Testis (tissue), 3 donors: ENCODE results near the gene ITGB1. TPM values are rescaled to one million over a fixed set of nuclear protein-coding genes. Genes with fewer than 3 reads are reported as not detected.
A peak's percentile ranks its signal among the peaks of the same experiment; 100 is the strongest.

Experiments used
- DNase-seq: peaks from one replicate; pipeline ENCODE4 v3.0.0-alpha.2; 2019
- H3K27ac ChIP-seq, 2 donors: fragments of 200-600 bp; sonication (generic); one replicate each; pipeline ENCODE4 v1.5.1; 2019
- H3K27me3 ChIP-seq: fragments of 200-600 bp; sonication (generic); one replicate; pipeline ENCODE4 v1.5.1; 2019
- H3K36me3 ChIP-seq: fragments of 200-600 bp; sonication (generic); one replicate; pipeline ENCODE4 v1.5.1; 2017; ENCODE audit warnings: low read depth; ENCODE audit errors: missing control alignments
- H3K4me1 ChIP-seq: fragments of 200-600 bp; sonication (generic); one replicate; pipeline ENCODE4 v1.5.1; 2019
- H3K4me3 ChIP-seq, 2 donors: fragments of 200-600 bp; sonication (generic); one replicate each; pipeline ENCODE4 v1.5.1; 2017 to 2019
- H3K9me3 ChIP-seq: fragments of 200-600 bp; sonication (generic); one replicate; pipeline ENCODE4 v1.5.1; 2017
- POLR2A ChIP-seq: fragments of 450-650 bp; IDR thresholded peaks from one replicate; pipeline ENCODE4 v1.6.1; 2017; ENCODE audit warnings: antibody characterized with exemption, mild to moderate bottlenecking, moderate library complexity
- WGBS, 2 donors: methylation state at CpG; one replicate each; pipeline ENCODE4 v1.1.5; 2018; 5-methylcytosine and 5-hydroxymethylcytosine counted together
- intact Hi-C: fragments of 100-400 bp; cut with DNase I; formaldehyde crosslinking; loops from one replicate; pipeline ENCODE4 v1.15.1; 2023; ENCODE audit warnings: low total_unique reads
- polyA plus RNA-seq: library from polyadenylated mRNA; stranded (reverse); fragments of 350-450 nt; fragmentation: Illumina TruSeq; extraction: RNeasy Lipid Tissue Mini Kit (QIAGEN cat#74804); gene quantifications from one replicate; pipeline ENCODE4 v1.2.3, GENCODE V29; 2014; ENCODE audit warnings: low read depth, low replicate concordance; ENCODE audit not compliant: insufficient read depth
- total RNA-seq, 2 donors: library from RNA; depleted of rRNA; stranded (reverse); fragments of >200 nt; gene quantifications; one replicate each; pipeline ENCODE4 v1.2.3, GENCODE V29; 2016
- TF ChIP-seq, protein P1 (sequence below), 3 experiments: fragments of 450-650 bp in 2 of 3; fragments of 200-600 bp in 1 of 3; sonication (generic) in 1 of 3; IDR thresholded peaks; one replicate each; pipeline ENCODE4 v1.5.1; 2016 to 2019; ENCODE audit warnings: antibody characterized with exemption in 3 of 3, mild to moderate bottlenecking in 2 of 3, moderate library complexity in 1 of 3

ITGB1 gene
- total and polyA plus RNA-seq, 3 donors from 2014 or later = 158 to 189 (median 175) TPM

- no peak for DNase-seq
- H3K27me3 ChIP-seq = no peaks in the 10 kb centered on the region
- no peaks in the 10 kb centered on the region for H3K4me1 ChIP-seq
- no peaks in the 10 kb centered on the region for H3K9me3 ChIP-seq
- TF ChIP-seq, protein P1, sequence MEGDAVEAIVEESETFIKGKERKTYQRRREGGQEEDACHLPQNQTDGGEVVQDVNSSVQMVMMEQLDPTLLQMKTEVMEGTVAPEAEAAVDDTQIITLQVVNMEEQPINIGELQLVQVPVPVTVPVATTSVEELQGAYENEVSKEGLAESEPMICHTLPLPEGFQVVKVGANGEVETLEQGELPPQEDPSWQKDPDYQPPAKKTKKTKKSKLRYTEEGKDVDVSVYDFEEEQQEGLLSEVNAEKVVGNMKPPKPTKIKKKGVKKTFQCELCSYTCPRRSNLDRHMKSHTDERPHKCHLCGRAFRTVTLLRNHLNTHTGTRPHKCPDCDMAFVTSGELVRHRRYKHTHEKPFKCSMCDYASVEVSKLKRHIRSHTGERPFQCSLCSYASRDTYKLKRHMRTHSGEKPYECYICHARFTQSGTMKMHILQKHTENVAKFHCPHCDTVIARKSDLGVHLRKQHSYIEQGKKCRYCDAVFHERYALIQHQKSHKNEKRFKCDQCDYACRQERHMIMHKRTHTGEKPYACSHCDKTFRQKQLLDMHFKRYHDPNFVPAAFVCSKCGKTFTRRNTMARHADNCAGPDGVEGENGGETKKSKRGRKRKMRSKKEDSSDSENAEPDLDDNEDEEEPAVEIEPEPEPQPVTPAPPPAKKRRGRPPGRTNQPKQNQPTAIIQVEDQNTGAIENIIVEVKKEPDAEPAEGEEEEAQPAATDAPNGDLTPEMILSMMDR (IDR thresholded peaks at IDR 0.05) = no peak
- no peak for TF ChIP-seq POLR2A
- H3K36me3 ChIP-seq = no peaks in the 10 kb centered on the region
- intact Hi-C loops = no loop called here
- peak overlapping the region; percentile 39 to 74 for H3K27ac ChIP-seq
- WGBS, 2 donors = 36 to 60% methylated on average over 4 of the region's 4 CpGs
- H3K4me3 ChIP-seq = no peak overlapping the region
Measured at GRCh38 chr10:32962521-32962920, 4.5 kb upstream of the ITGB1 start.

DNA sequence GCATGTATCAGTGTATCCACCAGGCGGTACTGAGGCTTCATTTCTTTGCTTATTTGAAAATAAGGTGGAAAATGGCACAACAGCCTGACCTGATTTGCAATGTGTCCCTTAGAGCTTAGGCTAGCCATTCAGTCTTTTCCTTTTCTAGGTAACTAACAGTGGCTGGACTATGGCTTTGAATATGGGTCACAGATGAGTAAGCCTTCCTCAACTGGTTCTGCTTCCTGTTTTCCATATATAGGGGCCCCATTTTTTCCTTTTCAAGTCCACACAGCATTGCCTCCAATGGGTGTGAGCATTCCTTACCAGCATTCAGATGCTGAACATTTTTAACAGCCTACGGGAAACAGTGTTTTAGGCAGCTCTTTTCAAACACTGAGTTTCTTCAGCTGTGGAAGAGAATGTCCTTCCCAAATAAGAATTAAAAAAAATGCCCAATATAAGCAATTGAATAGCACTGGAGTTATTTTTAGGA, 3.9 kb upstream of the ITGB1 start:
- Histone ChIP-seq H3K27me3 (no peaks in the 10 kb centered on the region), H3K4me1 (no peaks in the 10 kb centered on the region), H3K27ac (peak overlapping the region; percentile 39 to 74), H3K9me3 (no peaks in the 10 kb centered on the region), H3K36me3 (no peaks in the 10 kb centered on the region), H3K4me3 (no peak overlapping the region)
- TF ChIP-seq, protein P1 (IDR thresholded peaks at IDR 0.05) = no peak
- no peak for TF ChIP-seq POLR2A
- intact Hi-C loops = no loop called here
- WGBS, 2 donors = 45 to 60% methylated on average over 2 of the region's 2 CpGs
- DNase-seq = no peak

DNA sequence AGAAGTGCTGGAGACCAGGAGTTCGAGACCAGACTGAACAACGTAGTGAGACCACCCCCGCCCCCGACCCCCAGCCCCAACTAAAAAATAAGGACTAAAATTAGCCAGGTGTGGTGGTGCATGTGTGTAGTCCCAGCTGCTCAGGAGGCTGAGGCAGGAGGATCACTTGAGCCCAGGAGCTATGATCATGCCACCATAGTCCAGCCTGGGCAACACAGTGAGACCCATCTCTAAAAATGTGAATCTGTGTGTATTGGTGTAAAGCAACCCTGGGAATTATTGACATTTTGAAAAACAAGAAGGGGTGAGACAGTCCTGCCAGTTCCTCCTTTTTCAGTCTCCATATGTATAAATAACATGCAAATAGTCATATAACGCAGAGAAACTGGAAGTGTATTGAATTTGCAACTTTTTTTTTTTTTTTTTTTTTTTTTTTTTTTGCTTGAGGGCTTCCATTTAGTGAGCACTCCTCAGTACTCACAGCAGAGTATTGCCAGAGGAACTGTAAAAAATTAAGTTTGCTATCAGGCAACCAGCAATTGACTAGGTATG, 3.4 kb upstream of the ITGB1 start:
- intact Hi-C loops = no loop called here
- 86 to 92% methylated on average over 5 of the region's 5 CpGs for WGBS, 2 donors
- Histone ChIP-seq H3K27ac (peak overlapping the region in 1 of 2 donors; percentile 74), H3K4me3 (no peak overlapping the region), H3K27me3 (no peaks in the 10 kb centered on the region), H3K9me3 (no peaks in the 10 kb centered on the region), H3K4me1 (no peaks in the 10 kb centered on the region), H3K36me3 (no peaks in the 10 kb centered on the region)
- DNase-seq = no peak
- TF ChIP-seq, protein P1 (IDR thresholded peaks at IDR 0.05) = no peak
- no peak for TF ChIP-seq POLR2A

DNA sequence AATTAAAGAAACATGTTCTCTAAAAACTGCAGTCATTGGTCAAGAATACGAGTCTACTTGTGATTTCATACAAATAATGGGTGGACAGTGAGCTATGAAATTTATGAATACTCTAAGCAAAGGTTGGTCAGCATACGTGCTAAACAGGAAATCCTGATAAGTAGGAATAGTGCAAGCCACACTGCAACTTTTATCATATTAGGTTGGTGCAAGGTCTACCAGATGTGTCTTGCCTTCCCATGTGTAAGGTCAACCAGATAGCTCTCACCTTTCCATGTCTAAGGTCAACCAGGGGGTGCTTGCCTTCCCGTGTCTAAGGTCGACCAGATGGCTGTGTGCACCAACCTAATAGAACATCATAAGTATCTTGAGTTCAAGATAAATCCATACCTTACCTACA, 2.0 kb upstream of the ITGB1 start:
- TF ChIP-seq, protein P1 (IDR thresholded peaks at IDR 0.05) = no peak
- no peak for TF ChIP-seq POLR2A
- Histone ChIP-seq H3K36me3 (no peaks in the 10 kb centered on the region), H3K27me3 (no peaks in the 10 kb centered on the region), H3K27ac (no peak overlapping the region), H3K9me3 (no peaks in the 10 kb centered on the region), H3K4me3 (no peak overlapping the region), H3K4me1 (peaks cover 12% of the 10 kb centered on the region)
- intact Hi-C loops = no loop called here
- no peak for DNase-seq
- WGBS, 2 donors = 54 to 60% methylated on average over 4 of the region's 4 CpGs
